Cardiac muscle cell (in vitro differentiated cells and primary cell): ENCODE data around the gene ABHD11. TPM values are rescaled to one million over a fixed set of nuclear protein-coding genes. Genes with fewer than 3 reads are reported as not detected.

Experiments used
- DNase-seq, 2 donors: peaks; one replicate each; pipeline versions ENCODE4 v3.0.0 to v3.0.0-alpha.2; 2010 to 2017; ENCODE audit warnings: low read depth in 1 of 2, low spot score in 1 of 2
- H3K27ac ChIP-seq: fragments of 200-600 bp; sonication (generic); 2 replicates; pipeline ENCODE4 v1.5.1; 2016
- H3K27me3 ChIP-seq: fragments of 200-600 bp; sonication (generic); 2 replicates; pipeline ENCODE4 v1.6.0; 2016; ENCODE audit warnings: control low read depth
- H3K36me3 ChIP-seq: fragments of 200-600 bp; sonication (generic); 2 replicates; pipeline ENCODE4 v1.5.1; 2016; ENCODE audit warnings: control low read depth
- H3K4me1 ChIP-seq: fragments of 200-600 bp; sonication (generic); 2 replicates; pipeline ENCODE4 v1.8.1; 2017; ENCODE audit warnings: low read depth, mild to moderate bottlenecking, mixed run types
- H3K4me3 ChIP-seq: fragments of 200-600 bp; sonication (generic); 2 replicates; pipeline ENCODE4 v1.5.1; 2016; ENCODE audit warnings: mild to moderate bottlenecking
- H3K9me3 ChIP-seq: fragments of 200-600 bp; sonication (generic); 2 replicates; pipeline ENCODE4 v1.5.1; 2017; ENCODE audit warnings: low read depth, mild to moderate bottlenecking, control low read depth
- polyA plus RNA-seq: library from polyadenylated mRNA; unstranded; fragments of >200 nt; fragmentation: Nextera tagmentation; extraction: Ambion mirVana; gene quantifications from 2 replicates; pipeline ENCODE4 v1.2.1, GENCODE V29; 2016
- total RNA-seq: library from RNA; depleted of rRNA; stranded (reverse); fragments of >200 nt; gene quantifications from 2 replicates; pipeline ENCODE4 v1.2.3, GENCODE V29; 2016
- TF ChIP-seq, protein P1 (sequence below): IDR thresholded peaks from 2 replicates; pipeline ENCODE4 v1.5.1; 2012; ENCODE audit warnings: low read depth, mild to moderate bottlenecking, low read length

The ABHD11 gene
- total and polyA plus RNA-seq, 2 experiments from 2014 or later: 30.9 to 59.6 TPM

DNA sequence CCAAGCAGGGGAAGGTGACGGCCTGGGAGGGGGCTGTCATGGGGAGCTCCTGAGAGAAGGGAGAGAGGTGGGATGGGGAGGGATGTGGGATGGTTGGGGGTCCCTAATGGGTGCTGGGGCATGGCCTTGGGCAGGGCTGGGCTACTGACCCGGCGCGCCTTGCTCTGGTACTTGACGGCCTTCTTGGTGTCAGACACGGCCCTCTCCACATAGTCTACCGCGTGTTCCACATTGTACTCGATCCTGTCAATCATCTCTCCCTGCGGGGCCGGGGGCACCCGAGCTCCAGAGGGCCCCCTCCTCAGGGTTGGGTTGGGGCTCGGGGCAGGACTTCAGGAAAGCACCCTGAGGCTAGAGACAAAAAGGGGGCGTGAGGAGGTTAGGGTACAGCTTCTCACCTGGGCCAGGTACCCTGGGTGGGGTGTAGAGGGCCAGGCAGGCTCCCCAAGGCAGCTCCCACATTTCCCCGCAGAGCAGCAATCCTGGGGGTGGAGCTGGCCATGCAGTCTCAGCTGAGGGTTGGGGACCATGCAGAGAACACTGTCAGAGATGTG lies 37.9 kb downstream of the ABHD11 start:
- no peak for DNase-seq
- peaks cover 9% of the 10 kb centered on the region for H3K36me3 ChIP-seq
- no peaks in the 10 kb centered on the region for H3K9me3 ChIP-seq
- TF ChIP-seq, protein P1, sequence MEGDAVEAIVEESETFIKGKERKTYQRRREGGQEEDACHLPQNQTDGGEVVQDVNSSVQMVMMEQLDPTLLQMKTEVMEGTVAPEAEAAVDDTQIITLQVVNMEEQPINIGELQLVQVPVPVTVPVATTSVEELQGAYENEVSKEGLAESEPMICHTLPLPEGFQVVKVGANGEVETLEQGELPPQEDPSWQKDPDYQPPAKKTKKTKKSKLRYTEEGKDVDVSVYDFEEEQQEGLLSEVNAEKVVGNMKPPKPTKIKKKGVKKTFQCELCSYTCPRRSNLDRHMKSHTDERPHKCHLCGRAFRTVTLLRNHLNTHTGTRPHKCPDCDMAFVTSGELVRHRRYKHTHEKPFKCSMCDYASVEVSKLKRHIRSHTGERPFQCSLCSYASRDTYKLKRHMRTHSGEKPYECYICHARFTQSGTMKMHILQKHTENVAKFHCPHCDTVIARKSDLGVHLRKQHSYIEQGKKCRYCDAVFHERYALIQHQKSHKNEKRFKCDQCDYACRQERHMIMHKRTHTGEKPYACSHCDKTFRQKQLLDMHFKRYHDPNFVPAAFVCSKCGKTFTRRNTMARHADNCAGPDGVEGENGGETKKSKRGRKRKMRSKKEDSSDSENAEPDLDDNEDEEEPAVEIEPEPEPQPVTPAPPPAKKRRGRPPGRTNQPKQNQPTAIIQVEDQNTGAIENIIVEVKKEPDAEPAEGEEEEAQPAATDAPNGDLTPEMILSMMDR: no peak
- H3K27me3 ChIP-seq: no peaks in the 10 kb centered on the region
- no peak overlapping the region for H3K4me3 ChIP-seq
- no peak overlapping the region for H3K27ac ChIP-seq
- H3K4me1 ChIP-seq: peaks cover 6% of the 10 kb centered on the region

DNA sequence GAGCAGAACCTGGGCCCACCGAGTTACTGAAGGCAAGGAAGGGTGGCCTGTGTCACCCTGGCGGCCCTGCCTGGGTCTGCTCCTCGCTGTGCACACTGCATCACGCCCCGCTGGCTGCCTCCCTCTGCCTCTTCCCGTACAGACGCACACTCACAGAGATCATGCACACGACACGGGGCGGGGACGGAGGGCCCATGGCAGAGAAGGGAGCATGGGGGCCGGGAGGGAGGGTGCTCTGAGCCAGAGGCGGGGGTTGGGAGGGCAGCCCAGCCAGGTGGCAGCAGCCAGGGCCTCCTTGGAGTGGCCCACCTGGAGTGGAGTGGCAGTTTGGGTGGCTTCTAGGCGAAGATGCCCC lies 38.6 kb downstream of the ABHD11 start:
- DNase-seq: no peak
- peaks cover 6% of the 10 kb centered on the region for H3K4me1 ChIP-seq
- peaks cover 15% of the 10 kb centered on the region for H3K36me3 ChIP-seq
- H3K9me3 ChIP-seq: no peaks in the 10 kb centered on the region
- no peaks in the 10 kb centered on the region for H3K27me3 ChIP-seq
- TF ChIP-seq, protein P1: no peak
- no peak overlapping the region for H3K4me3 ChIP-seq
- H3K27ac ChIP-seq: no peak overlapping the region

DNA sequence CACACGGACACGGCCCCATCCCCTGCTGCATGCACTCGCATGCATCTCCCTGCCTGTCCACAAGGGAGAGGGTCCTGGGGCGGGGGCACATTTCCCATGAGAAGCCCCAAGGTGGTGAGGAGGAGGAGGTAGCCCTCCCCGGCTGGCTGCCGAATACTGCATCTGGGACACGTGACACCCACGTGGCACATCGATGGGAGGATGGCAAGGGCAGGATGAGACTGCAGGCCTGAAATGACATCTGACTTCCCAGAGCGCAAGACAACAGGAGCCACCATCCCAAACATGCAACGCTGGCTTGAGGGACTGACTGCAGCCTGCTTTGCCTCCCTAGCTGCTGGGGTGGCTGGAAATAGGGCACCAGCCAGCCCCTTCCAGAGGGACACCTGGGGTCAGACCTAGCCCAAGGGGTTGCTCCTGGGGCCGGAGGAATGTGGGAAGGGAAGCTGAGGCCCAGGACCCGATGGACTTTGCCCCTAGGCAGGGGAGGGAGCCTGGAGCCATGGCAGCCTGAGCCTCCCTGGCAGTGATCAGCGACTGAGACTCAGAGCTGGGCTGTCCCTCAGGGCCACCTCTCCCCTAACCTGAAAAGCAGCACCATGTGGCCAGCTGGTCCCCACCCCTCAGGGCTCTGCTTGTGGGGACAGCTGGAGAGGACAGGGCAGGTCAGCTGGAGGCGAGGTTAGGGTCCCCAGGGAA lies 39.1 kb downstream of the ABHD11 start:
- no peak for DNase-seq
- H3K27me3 ChIP-seq: no peaks in the 10 kb centered on the region

DNA sequence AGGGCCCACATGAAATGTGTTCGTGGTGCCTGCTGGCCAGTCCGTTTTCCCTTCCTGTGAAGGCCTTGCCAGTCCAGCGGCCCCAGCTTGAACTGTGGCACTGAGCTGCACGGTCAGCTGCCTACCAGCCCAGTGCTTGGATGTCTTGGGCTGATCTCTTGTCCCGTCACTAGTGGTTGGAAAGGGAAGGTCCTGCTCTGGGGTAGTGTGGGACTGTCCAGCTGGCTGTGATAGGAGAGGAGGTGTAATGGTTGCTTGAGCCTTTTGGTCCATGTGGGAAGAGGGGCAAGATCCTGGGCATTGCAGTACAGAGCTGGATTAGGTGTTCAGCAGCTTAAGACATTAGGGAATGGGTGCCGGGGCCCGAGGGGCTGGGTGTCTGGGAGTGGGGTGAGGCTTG lies 40.2 kb downstream of the ABHD11 start:
- H3K4me1 ChIP-seq: peaks cover 4% of the 10 kb centered on the region
- H3K36me3 ChIP-seq: peaks cover 15% of the 10 kb centered on the region
- H3K27me3 ChIP-seq: no peaks in the 10 kb centered on the region
- no peak overlapping the region for H3K4me3 ChIP-seq
- no peaks in the 10 kb centered on the region for H3K9me3 ChIP-seq
- H3K27ac ChIP-seq: no peak overlapping the region
- TF ChIP-seq, protein P1: no peak
- no peak for DNase-seq

More for the DNA sequence above, 39.1 kb downstream of the ABHD11 start:
- TF ChIP-seq, protein P1: no peak
- H3K9me3 ChIP-seq: no peaks in the 10 kb centered on the region
- peaks cover 15% of the 10 kb centered on the region for H3K36me3 ChIP-seq
- H3K4me1 ChIP-seq: peaks cover 6% of the 10 kb centered on the region
- H3K27ac ChIP-seq: no peak overlapping the region
- no peak overlapping the region for H3K4me3 ChIP-seq

DNA sequence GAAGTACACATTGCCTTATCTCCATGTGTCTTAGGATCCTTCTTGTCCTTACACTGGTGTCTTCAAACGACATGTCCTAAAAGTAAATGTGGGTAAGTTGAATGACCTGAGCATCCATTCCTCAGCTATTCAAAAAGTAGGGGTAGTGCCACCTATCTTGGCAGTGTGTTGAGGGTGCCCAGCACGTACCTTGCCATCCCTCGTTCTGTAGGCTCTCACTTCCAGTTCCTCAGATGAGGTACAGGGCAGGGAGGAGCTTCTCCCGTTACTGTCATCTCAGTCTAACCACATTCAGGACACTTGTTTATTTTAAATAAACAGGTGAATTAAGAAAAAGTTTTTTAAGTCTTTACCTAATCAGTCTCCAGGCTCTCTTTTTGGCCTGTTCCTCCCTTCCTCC lies 42.2 kb downstream of the ABHD11 start:
- Histone ChIP-seq H3K4me3 (no peak overlapping the region), H3K27me3 (no peaks in the 10 kb centered on the region), H3K4me1 (no peaks in the 10 kb centered on the region), H3K27ac (no peak overlapping the region), H3K36me3 (peaks cover 28% of the 10 kb centered on the region), H3K9me3 (no peaks in the 10 kb centered on the region)
- TF ChIP-seq, protein P1: no peak
- no peak for DNase-seq
